Mesothelial cell of epicardium (in vitro differentiated cells): ENCODE data around the gene HMGN1. TPM values are rescaled to one million over a fixed set of nuclear protein-coding genes. Genes with fewer than 3 reads are reported as not detected.

Experiments
- DNase-seq, 2 experiments: peaks; one replicate each; pipeline ENCODE4 v3.0.0; 2021; ENCODE audit warnings: low spot score in 2 of 2; ENCODE audit not compliant: unreplicated experiment in 2 of 2
- H3K27ac Mint-ChIP-seq: 2 replicates; pipeline ENCODE4 v1.8.0; 2021; ENCODE audit warnings: mixed read lengths
- H3K27me3 Mint-ChIP-seq: 2 replicates; pipeline ENCODE4 v1.8.0; 2021; ENCODE audit warnings: low read depth, mixed read lengths
- H3K36me3 Mint-ChIP-seq: 2 replicates; pipeline ENCODE4 v1.8.0; 2021; ENCODE audit warnings: mixed read lengths
- H3K4me1 Mint-ChIP-seq: 2 replicates; pipeline ENCODE4 v1.8.0; 2021; ENCODE audit warnings: mixed read lengths
- H3K4me3 Mint-ChIP-seq: 2 replicates; pipeline ENCODE4 v1.8.0; 2021; ENCODE audit warnings: mild to moderate bottlenecking, moderate library complexity, mixed read lengths
- H3K9me3 Mint-ChIP-seq: 2 replicates; pipeline ENCODE4 v1.8.0; 2021; ENCODE audit warnings: mixed read lengths
- total RNA-seq: library from RNA; stranded (reverse); gene quantifications from 3 replicates; pipeline ENCODE4 v1.2.1, GENCODE V29; 2021
- TF ChIP-seq, protein P1 (sequence below): fragments of 200-600 bp; sonication (generic); IDR thresholded peaks from one replicate; pipeline ENCODE4 v1.5.0; 2021; ENCODE audit warnings: antibody characterized with exemption; ENCODE audit not compliant: unreplicated experiment

The HMGN1 gene
- total RNA-seq, 1 donor from 2014 or later = 459 TPM

GRCh38 chr21:39388038-39388810 lies 39.3 kb upstream of the HMGN1 start:
- peak overlapping the region; percentile 76 for H3K4me3 Mint-ChIP-seq
- no peaks in the 10 kb centered on the region for H3K9me3 Mint-ChIP-seq
- H3K27ac Mint-ChIP-seq = peak overlapping the region; percentile 94
- DNase-seq = peak; percentile 85 to 96
- H3K36me3 Mint-ChIP-seq = peaks cover 16% of the 10 kb centered on the region
- no peaks in the 10 kb centered on the region for H3K27me3 Mint-ChIP-seq
- peaks cover 19% of the 10 kb centered on the region for H3K4me1 Mint-ChIP-seq
- TF ChIP-seq, protein P1, sequence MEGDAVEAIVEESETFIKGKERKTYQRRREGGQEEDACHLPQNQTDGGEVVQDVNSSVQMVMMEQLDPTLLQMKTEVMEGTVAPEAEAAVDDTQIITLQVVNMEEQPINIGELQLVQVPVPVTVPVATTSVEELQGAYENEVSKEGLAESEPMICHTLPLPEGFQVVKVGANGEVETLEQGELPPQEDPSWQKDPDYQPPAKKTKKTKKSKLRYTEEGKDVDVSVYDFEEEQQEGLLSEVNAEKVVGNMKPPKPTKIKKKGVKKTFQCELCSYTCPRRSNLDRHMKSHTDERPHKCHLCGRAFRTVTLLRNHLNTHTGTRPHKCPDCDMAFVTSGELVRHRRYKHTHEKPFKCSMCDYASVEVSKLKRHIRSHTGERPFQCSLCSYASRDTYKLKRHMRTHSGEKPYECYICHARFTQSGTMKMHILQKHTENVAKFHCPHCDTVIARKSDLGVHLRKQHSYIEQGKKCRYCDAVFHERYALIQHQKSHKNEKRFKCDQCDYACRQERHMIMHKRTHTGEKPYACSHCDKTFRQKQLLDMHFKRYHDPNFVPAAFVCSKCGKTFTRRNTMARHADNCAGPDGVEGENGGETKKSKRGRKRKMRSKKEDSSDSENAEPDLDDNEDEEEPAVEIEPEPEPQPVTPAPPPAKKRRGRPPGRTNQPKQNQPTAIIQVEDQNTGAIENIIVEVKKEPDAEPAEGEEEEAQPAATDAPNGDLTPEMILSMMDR = peak; percentile 93

- H3K4me3 Mint-ChIP-seq = peak overlapping the region; percentile 76
- DNase-seq = peak; percentile 93 to 97
- H3K36me3 Mint-ChIP-seq = peaks cover 10% of the 10 kb centered on the region
- H3K27ac Mint-ChIP-seq = peak overlapping the region; percentile 94
- no peaks in the 10 kb centered on the region for H3K27me3 Mint-ChIP-seq
- H3K4me1 Mint-ChIP-seq = peaks cover 19% of the 10 kb centered on the region
- H3K9me3 Mint-ChIP-seq = no peaks in the 10 kb centered on the region
- TF ChIP-seq, protein P1 = no peak
Measured at GRCh38 chr21:39387461-39388037, 38.7 kb upstream of the HMGN1 start.

GRCh38 chr21:39386899-39387298 lies 38.0 kb upstream of the HMGN1 start:
- H3K27me3 Mint-ChIP-seq = no peaks in the 10 kb centered on the region
- peaks cover 22% of the 10 kb centered on the region for H3K4me1 Mint-ChIP-seq
- DNase-seq = no peak
- TF ChIP-seq, protein P1 = no peak
- no peak overlapping the region for H3K27ac Mint-ChIP-seq
- H3K9me3 Mint-ChIP-seq = no peaks in the 10 kb centered on the region
- peaks cover 11% of the 10 kb centered on the region for H3K36me3 Mint-ChIP-seq
- peak overlapping the region; percentile 76 for H3K4me3 Mint-ChIP-seq

DNA sequence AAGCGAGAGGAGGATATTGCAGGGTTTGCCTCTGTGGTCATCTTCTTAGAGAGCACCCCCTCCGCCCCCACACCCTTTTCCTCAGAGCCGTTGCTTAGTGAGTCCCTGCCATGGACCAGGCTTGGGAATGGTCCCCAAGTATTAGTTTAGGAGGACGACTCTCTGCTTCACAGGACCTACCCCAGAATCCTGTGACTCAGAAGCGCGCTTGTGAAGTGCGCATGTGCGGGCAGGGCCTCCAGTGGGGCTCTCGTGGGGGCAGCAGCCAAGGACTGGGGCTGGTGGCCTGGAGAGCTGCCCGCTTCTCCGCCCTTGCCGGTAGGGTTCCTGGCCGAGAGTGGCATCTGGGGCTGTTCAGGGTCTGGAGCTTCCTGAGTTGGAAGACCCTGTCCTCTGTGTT lies 37.3 kb upstream of the HMGN1 start:
- Mint-ChIP-seq H3K36me3 (peaks cover 6% of the 10 kb centered on the region), H3K9me3 (no peaks in the 10 kb centered on the region), H3K4me3 (no peak overlapping the region), H3K27me3 (no peaks in the 10 kb centered on the region), H3K4me1 (peaks cover 25% of the 10 kb centered on the region), H3K27ac (no peak overlapping the region)
- TF ChIP-seq, protein P1 = no peak
- DNase-seq = no peak

- H3K36me3 Mint-ChIP-seq = peaks cover 5% of the 10 kb centered on the region
- TF ChIP-seq, protein P1 = no peak
- H3K9me3 Mint-ChIP-seq = no peaks in the 10 kb centered on the region
- DNase-seq = no peak
- peaks cover 30% of the 10 kb centered on the region for H3K4me1 Mint-ChIP-seq
- H3K4me3 Mint-ChIP-seq = no peak overlapping the region
- no peaks in the 10 kb centered on the region for H3K27me3 Mint-ChIP-seq
- no peak overlapping the region for H3K27ac Mint-ChIP-seq
Measured at GRCh38 chr21:39385299-39386145, 36.6 kb upstream of the HMGN1 start.
